ENCODE data around the gene MT1X. TPM values are rescaled to one million over a fixed set of nuclear protein-coding genes. Genes with fewer than 3 reads are reported as not detected.

The MT1X gene
- total and polyA plus RNA-seq, 2 donors from 2014 or later = 223 to 476 TPM

DNA sequence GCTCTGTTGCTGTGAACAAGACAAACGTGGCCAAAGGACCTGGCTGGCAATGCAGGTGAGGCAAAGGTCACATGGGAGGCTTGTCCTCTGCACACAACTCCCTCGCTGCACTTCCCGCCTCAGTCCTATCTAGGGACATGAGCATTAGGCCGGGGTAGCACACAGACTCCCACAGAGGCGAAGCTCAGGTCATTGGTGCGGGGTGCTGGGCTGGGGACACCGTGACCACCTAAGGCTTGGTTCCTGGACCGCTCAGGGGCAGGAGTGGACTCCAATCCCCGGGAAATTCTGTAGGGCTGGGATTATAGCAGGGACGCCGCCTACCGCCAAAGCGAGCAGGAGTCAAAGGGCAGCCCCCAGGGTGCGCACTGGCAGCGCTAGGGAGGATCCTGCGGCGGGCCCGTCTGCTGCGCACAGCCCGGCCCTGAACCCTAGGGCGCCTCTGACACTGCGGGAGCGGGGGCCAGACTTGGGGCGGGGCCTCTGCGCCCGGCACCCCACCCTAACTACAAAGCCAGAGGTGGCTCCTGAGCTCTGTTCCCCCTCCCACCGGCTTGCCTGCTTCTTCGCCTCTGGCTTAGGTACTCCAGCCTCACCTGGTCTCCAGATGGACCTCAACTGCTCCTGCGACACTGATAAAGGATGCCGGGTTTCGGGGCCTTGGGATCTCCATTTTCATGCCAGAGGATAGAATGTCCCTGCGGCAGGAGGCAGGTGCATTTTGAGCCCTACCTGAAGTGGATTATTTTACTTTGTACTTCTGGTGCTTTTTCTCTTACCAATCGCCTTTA, 34.4 kb upstream of the MT1X start:
- Histone ChIP-seq H3K36me3 (ENCODE audit: control insufficient read depth in 2 of 3, insufficient read depth in 3 of 3, low read length in 3 of 3) (no peaks in the 10 kb centered on the region), H3K9me3 (ENCODE audit: control insufficient read depth in 2 of 3, insufficient read depth in 1 of 3, low read length in 3 of 3) (no peaks in the 10 kb centered on the region), H3K4me3 (ENCODE audit: low read length in 3 of 3) (no peak overlapping the region), H3K9ac (ENCODE audit: low read length in 3 of 3) (no peak overlapping the region), H3K27ac (ENCODE audit: low read depth in 2 of 2, low read length in 2 of 2) (no peak overlapping the region), H3K27me3 (ENCODE audit: control insufficient read depth, insufficient read depth, low read length) (peaks cover 37% of the 10 kb centered on the region), H3K4me1 (ENCODE audit: control insufficient read depth in 2 of 3, insufficient read depth in 2 of 3, low read depth in 1 of 3, low read length in 3 of 3) (peaks cover 0 to 7% (median 6%) of the 10 kb centered on the region in 3 donors)
- DNase-seq = no peak
- intact Hi-C loops (cut with DNase I) = no loop called here
- TF ChIP-seq, protein P1, sequence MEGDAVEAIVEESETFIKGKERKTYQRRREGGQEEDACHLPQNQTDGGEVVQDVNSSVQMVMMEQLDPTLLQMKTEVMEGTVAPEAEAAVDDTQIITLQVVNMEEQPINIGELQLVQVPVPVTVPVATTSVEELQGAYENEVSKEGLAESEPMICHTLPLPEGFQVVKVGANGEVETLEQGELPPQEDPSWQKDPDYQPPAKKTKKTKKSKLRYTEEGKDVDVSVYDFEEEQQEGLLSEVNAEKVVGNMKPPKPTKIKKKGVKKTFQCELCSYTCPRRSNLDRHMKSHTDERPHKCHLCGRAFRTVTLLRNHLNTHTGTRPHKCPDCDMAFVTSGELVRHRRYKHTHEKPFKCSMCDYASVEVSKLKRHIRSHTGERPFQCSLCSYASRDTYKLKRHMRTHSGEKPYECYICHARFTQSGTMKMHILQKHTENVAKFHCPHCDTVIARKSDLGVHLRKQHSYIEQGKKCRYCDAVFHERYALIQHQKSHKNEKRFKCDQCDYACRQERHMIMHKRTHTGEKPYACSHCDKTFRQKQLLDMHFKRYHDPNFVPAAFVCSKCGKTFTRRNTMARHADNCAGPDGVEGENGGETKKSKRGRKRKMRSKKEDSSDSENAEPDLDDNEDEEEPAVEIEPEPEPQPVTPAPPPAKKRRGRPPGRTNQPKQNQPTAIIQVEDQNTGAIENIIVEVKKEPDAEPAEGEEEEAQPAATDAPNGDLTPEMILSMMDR (IDR thresholded peaks at IDR 0.05; ENCODE audit: borderline replicate concordance, extremely low read depth, insufficient read depth) = no peak
- FAIRE-seq = no peak

DNA sequence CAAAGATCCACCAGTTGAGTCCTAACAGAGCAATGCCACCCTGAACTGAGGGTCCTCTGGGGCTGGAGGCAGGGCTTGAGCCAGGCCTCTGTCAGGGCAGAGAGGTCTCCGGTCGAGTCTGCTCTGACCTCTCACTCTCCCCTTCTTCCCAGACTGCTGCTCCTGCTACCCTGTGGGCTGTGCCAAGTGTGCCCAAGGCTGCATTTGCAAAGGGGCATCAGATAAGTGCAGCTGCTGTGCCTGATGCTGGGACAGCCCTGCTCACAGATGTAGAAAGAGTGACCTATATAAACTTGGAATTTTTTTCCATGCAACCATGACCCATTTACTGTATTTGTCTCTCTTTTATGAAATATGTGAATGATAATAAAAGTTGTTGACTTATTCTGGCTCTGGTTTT, 33.0 kb upstream of the MT1X start:
- Histone ChIP-seq H3K27ac (ENCODE audit: low read depth in 2 of 2, low read length in 2 of 2) (no peak overlapping the region), H3K4me3 (ENCODE audit: low read length in 3 of 3) (no peak overlapping the region), H3K9ac (ENCODE audit: low read length in 3 of 3) (no peak overlapping the region), H3K36me3 (ENCODE audit: control insufficient read depth in 2 of 3, insufficient read depth in 3 of 3, low read length in 3 of 3) (no peaks in the 10 kb centered on the region), H3K4me1 (ENCODE audit: control insufficient read depth in 2 of 3, insufficient read depth in 2 of 3, low read depth in 1 of 3, low read length in 3 of 3) (peaks cover 0 to under 1% (median 0%) of the 10 kb centered on the region in 3 donors), H3K9me3 (ENCODE audit: control insufficient read depth in 2 of 3, insufficient read depth in 1 of 3, low read length in 3 of 3) (no peaks in the 10 kb centered on the region), H3K27me3 (ENCODE audit: control insufficient read depth, insufficient read depth, low read length) (peaks cover 30% of the 10 kb centered on the region)
- intact Hi-C loops (cut with DNase I) = no loop called here
- no peak for DNase-seq
- TF ChIP-seq, protein P1 (IDR thresholded peaks at IDR 0.05; ENCODE audit: borderline replicate concordance, extremely low read depth, insufficient read depth) = no peak
- FAIRE-seq = no peak

- H3K4me1 ChIP-seq (ENCODE audit: control insufficient read depth in 2 of 3, insufficient read depth in 2 of 3, low read depth in 1 of 3, low read length in 3 of 3) = no peaks in the 10 kb centered on the region
- no peaks in the 10 kb centered on the region for H3K36me3 ChIP-seq (ENCODE audit: control insufficient read depth in 2 of 3, insufficient read depth in 3 of 3, low read length in 3 of 3)
- H3K9ac ChIP-seq (ENCODE audit: low read length in 3 of 3) = no peak overlapping the region
- TF ChIP-seq, protein P1 (IDR thresholded peaks at IDR 0.05; ENCODE audit: borderline replicate concordance, extremely low read depth, insufficient read depth) = no peak
- no peak for FAIRE-seq
- H3K9me3 ChIP-seq (ENCODE audit: control insufficient read depth in 2 of 3, insufficient read depth in 1 of 3, low read length in 3 of 3) = no peaks in the 10 kb centered on the region
- DNase-seq = no peak
- H3K27me3 ChIP-seq (ENCODE audit: control insufficient read depth, insufficient read depth, low read length) = peaks cover 24% of the 10 kb centered on the region
- no peak overlapping the region for H3K4me3 ChIP-seq (ENCODE audit: low read length in 3 of 3)
- no peak overlapping the region for H3K27ac ChIP-seq (ENCODE audit: low read depth in 2 of 2, low read length in 2 of 2)
- intact Hi-C loops (cut with DNase I) = no loop called here
Observed at GRCh38 chr16:56649820-56650219, 32.5 kb upstream of the MT1X start.

All from kidney (tissue), 14 donors.